Left lobe of liver (tissue), 2 donors: Measurements from ENCODE around the gene ZNRF3. TPM values are rescaled to one million over a fixed set of nuclear protein-coding genes. Genes with fewer than 3 reads are reported as not detected.
A peak's percentile ranks its signal among the peaks of the same experiment; 100 is the strongest.
"Not testable (repeated sequence)": the region's sequence is repeated elsewhere in the genome, so short reads cannot be mapped to it uniquely, and the experiment has no call there.

Experiments
- ATAC-seq: fragments of 200-7000 bp; cut with Tn5 transposase; one replicate; pipeline ENCODE4 v1.9.1; 2020; ENCODE audit warnings: mild to moderate bottlenecking, moderate library complexity
- DNase-seq: peaks from one replicate; pipeline ENCODE4 v3.0.0-alpha.2; 2020; ENCODE audit warnings: low spot score
- total RNA-seq: library from RNA; stranded (reverse); gene quantifications from one replicate; pipeline ENCODE4 v1.2.1, GENCODE V29; 2021
- donor health status: DM: no; HTN: no; CAD: no; lungs with moderate emphysema.
- donor health status: DM: no; HTN: yes; CAD: no.

Gene ZNRF3
- total RNA-seq, 1 donor from 2014 or later: 7.3 TPM

DNA sequence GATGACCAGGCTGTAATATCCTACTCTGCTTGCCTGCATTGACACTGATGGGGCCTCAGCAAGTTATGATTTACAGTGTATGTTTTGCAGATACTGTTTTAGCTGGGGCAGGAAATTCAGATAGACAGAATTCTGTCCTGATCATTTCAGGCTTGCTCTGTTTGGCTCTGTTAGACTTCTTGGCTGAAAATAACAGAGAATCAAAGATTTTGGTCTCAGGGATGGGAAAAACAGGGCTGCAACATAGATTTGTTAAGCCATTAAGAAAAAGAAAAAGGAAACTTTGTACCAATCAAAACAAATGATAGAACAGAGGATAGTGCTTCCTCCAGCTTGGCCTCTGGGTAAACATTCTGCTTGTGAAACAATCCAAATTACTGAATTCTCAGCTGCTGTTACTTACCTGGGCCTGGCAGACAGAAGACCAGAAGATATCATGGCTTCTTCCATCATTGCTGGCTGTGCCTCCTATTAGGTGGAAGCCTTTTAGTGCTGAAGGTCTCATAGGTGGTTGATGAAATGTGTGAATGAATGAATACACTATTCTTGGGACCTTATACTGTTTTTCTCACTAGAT, 22.0 kb downstream of the ZNRF3 start:
- ATAC-seq: peak; percentile 61

DNA sequence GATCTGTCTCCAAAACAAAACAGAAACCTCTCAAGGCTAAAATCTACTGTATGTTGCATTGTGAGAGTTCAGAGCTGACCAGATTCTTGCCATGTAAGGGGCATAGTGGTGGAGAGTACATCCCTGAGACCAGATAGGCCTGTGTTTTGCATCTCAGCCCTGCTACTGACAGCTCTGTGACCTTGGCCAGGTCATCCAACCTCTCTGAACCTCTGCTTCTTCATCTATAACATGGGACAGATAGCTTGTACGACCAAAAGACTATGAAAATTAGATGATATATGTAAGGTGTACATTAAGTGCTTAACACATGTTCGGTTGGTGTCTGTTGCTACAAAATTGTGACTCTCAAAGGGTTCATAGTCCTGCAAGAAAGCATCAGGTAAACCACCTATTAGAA, 22.9 kb downstream of the ZNRF3 start:
- ATAC-seq (no peak), DNase-seq (no peak)

More for the DNA sequence above, 22.0 kb downstream of the ZNRF3 start:
- DNase-seq: no peak

DNA sequence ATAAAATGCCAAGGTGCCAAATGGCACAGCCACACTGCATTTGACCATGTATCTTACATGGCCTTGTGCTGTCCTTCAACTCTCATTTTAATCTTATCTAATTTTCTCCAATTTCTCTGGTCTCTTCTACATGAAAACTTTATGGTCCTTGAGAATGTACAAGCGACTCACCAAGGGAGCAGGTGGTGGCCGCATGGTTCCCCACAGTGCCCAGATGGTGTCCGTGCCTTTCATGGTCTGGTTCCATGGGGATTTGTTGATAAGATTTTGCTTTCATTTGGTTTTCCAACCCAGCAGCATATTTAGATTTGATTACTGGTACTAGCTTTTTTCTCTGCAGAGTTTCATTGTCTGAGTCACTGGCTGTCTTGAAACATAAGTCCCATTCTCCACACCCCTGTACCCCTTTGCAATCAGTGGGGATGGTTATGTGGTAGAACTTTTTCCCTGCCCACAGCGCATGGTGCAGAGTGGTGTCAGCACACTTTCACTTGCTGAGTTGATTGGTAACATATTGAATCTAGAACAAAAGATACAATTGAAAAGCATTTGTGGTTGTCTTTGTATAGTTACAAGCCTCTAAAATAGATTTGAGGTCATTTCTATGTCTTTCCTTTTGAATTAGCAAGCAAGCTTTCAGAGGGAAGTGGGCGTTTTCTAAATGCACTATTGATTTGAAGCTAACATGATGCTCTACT, 24.1 kb downstream of the ZNRF3 start:
- DNase-seq (no peak), ATAC-seq (no peak)

DNA sequence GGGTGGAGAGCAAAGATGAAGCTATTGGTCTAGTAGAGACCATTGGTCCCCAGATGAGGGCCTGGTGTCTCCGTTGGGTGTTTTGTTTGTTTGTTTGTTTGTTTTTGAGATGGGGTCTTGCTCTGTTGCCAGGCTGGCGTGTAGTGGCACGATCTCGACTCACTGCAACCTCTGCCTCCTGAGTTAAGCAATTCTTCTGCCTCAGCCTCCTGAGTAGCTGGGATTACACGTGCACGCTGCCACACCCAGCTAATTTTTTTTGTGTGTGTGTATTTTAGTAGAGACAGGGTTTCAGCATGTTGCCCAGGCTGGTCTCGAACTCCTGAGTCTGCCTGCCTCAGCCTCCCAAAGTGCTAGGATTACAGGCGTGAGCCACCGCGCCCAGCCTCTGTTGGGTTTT, 25.4 kb downstream of the ZNRF3 start:
- DNase-seq, ATAC-seq: not testable (repeated sequence)

DNA sequence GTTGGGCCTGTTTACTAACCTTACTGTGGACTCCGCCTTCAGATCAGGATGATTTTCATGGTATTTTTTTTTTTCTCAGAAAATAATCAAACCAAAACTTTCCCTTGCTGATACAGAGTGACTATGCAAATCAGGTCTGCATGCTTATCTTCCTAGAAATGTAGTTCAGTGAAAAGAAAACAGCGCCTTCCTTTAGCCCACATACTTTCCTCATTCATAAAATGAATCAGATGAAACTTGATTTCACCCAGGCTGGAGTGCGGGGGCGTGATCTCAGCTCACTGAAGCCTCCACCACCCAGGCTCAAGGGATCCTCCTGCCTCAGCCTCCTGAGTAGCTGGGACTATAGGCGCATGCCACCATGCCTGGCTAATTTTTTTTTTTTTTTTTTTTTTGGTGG, 26.0 kb downstream of the ZNRF3 start:
- DNase-seq: no peak
- ATAC-seq: no peak

DNA sequence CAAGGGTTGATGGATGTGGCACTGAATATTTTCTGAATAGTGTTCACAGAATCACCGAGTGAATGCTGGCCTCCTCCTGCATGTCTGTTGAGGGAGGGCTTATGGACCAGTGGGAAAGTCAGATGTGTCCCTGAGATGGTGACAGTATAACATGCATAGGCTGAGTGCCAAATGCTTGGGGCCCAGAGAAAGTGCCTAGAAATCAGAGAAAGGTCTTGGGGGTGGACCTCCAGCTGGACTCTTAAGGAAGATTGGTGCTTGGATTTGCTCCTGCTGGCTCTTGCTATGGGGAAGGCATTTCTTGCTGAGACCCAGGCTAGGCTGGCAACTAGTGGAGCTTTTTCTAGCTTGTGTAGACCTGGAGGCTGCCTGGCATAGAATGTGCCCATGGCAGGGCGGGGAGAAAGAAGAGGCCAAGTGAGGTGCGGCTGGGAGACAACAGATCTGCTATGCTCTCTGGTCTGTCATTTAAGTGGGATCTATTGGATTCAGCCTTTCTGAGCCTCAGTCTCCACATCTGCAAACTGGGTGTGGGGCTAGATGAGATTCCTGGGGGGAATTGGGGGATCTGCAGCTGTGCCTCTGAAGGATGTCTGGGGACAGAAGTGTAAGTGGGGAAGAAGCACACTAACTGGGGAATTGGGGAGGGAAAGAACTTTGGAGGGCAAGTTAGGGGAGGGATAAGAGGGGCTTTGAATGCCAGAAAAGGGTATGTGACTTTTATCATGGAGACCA, 27.4 kb downstream of the ZNRF3 start:
- no peak for ATAC-seq
- DNase-seq: no peak

GRCh38 chr22:28911304-28911690, 27.9 kb downstream of the ZNRF3 start:
- ATAC-seq (peak; percentile 14), DNase-seq (no peak)

DNA sequence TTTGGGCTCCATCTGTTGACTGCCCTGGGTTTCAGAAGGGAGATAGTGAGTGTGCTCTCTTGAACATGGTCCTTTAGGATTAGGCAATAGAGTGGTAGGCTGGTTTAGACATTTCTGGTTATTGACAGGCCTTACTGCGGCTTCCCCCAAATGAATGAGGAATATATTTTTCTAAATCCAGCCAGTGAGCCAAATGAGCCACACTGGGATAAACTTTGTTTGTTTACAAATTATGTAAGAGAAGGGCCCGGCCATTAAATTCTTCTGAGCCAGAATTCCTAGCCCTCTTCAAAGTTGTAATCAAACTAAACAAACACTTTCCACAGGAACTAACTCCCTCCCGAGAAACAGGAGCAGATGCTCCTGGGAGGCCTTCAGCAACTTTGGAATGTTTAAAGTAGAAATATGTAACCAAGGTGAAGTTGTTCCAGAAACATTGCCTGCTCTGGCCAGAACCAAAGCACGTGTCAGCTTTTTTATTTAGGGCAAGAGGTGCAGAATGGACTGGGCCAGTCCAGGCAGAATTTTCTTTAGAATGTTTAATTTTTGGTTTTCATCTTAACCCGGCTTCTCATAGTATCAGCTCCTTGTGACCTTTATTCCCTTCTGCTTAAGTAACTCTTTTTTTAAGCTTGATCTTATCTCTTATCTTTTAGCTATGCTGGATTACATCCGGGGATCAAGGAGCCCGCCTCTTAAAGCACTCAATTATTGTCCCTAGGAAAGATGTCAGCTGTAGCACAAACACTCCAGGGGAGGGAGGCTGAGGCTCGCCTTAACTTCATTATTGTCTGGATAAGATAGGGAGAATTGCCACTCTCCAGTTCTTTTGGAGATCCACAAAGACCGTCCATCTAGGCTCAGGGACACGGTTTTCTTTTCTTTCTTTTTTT, 28.7 kb downstream of the ZNRF3 start:
- ATAC-seq (peak; percentile 84), DNase-seq (peak; percentile 50)

GRCh38 chr22:28914201-28914600, 30.8 kb downstream of the ZNRF3 start:
- ATAC-seq (no peak), DNase-seq (no peak)

DNA sequence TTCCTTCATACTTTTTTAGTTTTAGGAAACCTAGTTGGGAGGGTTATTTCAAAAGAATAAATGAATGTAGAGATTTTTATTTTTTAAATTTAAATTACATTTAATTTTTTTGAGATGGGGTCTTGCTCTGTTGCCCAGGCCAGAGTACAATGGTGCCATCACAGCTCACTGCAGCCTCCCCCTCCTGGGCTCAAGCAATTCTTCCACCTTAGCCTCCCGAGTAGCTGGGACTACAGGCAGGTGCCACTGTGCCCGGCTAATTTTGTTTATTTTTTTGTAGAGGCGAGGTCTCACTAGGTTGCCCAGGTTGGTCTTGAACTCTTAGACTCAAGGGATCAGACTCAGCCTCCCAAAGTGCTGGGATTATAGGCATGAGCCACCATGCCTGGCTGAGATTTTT, 32.6 kb downstream of the ZNRF3 start:
- ATAC-seq (no peak), DNase-seq (no peak)

DNA sequence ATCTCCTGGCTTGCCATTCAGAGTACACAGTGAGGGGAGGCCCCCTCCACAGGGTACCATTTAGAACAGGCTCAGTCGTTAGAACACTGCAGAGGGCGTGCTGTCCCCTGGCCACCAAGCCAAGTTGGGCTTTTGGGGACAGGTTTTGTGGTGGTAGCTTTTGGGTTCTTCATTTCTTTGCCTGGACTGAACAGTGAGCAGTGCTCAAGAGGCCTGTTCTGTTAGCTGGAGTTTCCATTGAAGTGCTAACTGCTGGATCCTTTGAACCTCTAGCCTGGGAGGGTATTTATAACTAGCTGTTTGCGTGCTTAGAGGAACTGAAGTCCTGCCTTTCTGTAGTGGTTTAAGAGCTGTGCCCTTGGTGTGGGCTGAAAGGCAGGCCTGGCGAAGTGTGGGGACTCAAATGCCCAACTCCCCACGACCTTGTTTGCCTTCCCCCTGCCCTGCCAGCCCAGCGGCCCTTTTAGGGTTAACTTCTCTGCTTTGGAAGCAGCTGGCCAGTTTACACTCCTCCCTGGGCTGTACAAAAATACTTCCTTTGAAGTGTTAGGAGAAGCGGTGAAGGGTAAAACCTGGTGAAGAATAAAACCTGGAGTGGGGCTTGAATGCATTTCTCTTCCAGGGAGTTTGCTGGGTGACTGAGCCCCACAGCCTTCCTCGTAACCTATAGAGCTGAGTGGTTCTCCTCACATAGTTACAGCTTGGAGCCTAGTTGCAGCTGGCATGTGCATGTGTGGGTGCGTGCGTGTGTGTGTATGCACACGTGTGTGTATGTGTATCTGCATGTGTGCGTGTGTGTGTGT, 34.6 kb downstream of the ZNRF3 start:
- no peak for DNase-seq
- ATAC-seq: peak; percentile 58

DNA sequence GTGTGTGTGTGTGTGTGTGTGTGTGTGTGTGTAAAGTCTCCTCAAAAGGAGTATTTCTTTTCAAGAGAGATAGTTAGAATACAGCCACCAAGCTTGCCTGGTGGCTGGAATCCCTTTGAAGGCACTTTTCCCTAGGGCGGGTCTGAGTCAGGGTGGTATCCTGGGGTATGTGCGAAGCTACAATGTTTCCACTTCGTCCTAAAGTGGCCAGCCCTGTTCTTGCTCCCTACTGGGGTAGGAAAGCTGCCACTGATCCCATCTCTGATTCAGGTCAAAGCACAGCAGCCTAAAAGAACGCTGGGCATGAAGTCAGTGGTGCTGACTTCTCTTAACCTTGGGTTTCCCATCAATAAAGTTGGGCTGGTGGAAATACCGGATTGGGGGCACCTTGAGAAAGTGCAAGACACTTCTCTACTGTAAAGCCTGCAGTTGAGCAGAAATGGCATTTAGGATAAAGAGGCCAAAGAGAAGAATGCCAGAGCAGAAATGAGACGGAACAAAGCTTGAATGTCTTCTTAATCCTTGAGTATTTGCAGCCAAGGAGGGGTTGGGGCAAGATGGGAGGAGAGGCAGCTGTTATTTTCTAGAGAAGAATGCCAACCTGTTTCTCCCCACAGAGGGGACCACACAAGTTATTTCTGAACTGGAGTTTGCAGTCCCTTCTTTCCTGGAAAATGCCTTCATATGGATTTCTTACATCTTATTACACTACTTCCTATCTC, 35.3 kb downstream of the ZNRF3 start:
- no peak for DNase-seq

DNA sequence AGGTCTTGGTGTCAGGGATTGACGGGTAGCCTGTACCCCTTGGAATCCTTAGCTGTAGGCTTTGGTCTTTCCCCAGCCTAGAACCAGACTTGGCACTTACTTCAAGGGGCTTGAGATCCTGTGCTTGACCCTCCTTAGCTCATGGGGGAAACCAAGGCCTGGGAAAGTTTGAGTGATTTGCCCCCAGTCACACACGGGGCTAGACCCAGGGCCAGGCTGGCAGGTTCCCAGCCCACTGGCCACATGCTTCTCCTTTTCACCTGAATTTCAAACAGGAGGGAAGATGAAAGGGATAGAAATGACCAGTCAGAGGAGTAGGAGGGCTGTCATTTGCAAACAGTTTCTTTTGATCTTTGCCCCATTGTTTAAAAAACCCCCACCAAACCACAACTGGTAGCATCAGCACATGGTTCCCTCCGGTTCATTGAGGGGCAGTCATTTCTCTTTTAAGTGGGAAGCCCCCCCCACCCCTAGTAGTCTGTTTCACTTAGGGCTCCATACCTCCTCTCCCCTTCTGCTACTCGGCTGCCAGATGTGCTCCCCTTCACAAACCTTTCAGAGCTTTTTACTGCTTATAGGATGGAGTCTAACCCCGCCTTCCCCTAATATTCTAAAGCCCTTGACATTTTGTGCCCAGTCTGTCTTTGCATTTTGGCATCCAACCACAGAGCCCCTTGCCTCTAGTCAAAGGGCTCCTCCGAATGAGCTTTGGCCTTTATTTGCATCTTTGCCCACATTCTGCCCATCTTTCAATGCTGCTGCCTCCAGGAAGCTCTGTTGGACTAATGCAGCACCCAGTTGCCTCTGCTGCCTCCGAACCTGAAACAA, 37.6 kb downstream of the ZNRF3 start:
- DNase-seq (no peak), ATAC-seq (peak; percentile 37)

More for the DNA sequence above, 35.3 kb downstream of the ZNRF3 start:
- peak; percentile 21 for ATAC-seq

DNA sequence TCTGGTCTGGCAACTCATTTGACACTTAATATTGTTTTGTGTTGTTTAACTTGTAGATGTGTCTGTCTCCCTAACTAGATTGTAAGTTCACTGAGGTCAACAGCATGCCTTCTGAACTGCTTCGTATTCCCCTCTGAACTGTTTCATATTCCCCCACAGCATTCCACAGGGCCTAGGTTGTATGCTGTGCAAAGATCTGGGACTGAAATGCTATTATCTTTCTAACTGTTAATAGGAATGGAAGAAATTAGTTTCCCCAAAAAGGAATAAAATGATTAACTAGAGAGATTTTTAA, 38.2 kb downstream of the ZNRF3 start:
- no peak for ATAC-seq
- DNase-seq: no peak

GRCh38 chr22:28922540-28923244, 39.3 kb downstream of the ZNRF3 start:
- DNase-seq (no peak), ATAC-seq (no peak)

DNA sequence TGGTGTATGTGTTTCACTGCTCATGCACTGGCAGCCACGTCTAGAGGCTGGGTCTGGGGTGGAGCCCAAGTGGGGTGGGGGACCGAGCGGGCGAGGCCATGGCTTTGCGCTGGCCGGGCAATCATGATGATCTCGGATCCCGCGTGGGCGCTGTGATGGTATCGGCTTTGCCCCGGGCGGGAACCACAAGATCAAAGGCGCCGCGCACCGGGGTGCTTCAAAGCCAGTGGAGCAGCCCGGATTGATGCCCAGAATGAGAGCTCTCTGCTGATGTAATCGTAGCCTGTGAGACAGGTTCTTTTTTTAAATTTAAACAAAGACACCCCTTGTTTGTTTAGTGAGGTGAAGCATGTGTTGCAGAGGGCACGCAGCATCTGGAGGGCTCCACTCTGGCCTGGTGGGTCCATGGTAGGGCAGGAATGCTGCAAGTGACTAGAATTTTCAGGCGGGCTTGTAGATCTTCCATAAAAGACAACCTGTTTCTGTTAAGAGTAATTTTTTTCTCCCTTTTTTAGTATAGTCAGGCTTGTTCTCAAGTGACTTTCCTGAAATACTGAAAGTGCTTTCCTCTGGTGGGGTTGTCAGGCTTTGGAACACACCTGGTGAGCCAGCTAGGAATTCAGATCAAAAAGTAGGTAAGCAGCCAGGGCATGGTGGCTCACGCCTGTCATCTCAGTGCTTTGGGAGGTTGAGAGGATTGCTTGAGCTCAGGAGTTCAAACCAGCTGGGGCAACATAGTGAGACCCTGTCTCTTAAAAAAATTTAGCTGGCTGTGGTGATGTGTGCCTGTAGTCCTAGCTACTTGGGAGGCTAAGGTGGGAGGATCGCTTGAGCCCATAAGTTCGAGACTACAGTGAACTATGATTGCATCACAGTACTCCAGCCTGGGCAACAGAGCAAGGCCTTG, 40.7 kb downstream of the ZNRF3 start:
- ATAC-seq (peak; percentile 86), DNase-seq (peak; percentile 93)

DNA sequence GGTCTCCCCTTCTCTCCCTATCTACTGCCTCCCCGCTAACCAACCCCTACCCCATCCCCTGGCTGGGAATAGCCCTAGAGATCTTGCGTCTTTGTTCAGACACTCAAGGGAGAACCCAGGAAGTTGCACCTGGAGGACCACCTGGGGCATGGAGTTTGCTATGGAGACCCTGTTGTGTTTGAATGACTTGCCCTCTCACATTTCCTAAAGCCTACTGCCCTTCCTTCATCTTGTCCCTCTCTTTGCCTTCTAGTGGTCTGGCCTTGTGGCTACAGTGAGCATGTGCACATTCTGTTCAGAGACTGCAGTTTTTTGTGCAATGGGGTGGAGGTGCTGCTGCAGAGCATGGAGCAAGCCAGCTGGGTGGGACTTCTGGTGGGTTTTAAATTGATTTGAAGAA, 42.5 kb downstream of the ZNRF3 start:
- no peak for ATAC-seq
- no peak for DNase-seq
